Islet of Langerhans (tissue), 1 donor: ENCODE data around the gene AGAP9.
"Not testable (repeated sequence)": the region's sequence is repeated elsewhere in the genome, so short reads cannot be mapped to it uniquely, and the experiment has no call there.

Source experiments
- FAIRE-seq: peaks from one replicate; lab custom pipeline; 2011; peaks lifted over from hg19 to GRCh38; lab: Jason Lieb, UNC

Gene AGAP9

DNA sequence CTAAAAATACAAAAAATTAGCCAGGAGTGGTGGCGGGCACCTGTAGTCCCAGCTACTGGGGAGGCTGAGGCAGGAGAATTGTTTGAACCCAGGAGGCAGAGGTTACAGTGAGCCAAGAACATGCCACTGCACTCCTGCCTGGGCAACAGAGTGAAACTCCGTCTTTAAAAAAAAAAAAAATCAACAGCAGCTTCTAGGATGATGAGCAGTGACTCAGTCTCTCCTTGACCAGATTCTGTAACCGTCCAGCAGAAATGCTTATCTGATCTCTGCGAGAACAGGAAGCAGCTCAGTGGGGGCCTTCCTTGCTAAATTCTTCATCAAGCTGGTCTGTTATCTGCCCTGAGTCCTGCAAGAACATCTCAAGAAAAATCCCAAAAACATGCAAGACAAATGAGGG lies 37.5 kb downstream of the AGAP9 start:
- not testable (repeated sequence) for FAIRE-seq

- not testable (repeated sequence) for FAIRE-seq
These were observed 38.7 kb downstream of the AGAP9 start for GRCh38 chr10:47484786-47485185.

DNA sequence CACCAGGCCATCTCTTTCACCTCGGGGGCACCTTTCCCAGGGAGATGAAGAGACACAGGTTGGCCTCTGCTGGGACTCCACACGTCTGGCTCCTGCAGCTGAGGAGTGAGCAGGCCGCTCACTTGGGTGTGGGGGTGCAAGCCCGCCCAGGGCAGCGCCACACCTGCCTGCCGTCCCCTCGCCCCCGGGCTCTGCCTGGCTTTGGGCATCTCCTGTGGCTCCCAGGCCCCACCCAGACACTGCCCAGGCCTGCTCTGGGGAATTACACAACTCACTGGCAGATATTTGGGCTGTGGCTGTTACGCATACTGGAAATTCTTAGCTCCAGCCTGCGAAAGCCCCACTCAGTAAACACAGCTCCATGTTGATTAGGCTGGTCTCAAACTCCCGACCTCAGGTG lies 39.5 kb downstream of the AGAP9 start, which contains the start of gene ANXA8:
Gene ANXA8 (minus strand): TSS at position 193 of the 400 bp plus-strand sequence. CDS start 182 bp downstream, at position 11.
- FAIRE-seq: not testable (repeated sequence)

GRCh38 chr10:47482367-47482766 lies 41.1 kb downstream of the AGAP9 start:
- not testable (repeated sequence) for FAIRE-seq

DNA sequence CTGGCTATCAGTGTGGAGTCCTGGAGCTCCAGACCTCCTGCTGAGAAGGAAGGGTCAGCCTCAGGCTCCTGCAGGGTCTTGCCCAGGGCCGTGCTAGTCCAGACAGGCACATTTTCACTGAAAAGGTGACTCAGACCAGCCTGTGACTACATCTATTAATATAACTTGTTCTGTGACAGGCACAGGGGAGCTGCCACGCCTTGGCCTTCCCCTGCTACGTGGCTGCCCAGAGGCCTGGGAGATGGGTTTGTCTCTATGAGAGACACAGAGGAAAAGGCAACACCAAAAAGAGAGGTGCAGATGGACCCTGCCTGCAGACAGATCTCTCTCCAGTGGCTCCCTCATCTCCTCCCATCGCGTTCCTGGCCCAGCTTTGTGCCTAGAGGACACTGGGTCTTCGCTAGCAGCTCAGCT lies 41.7 kb downstream of the AGAP9 start:
- FAIRE-seq: not testable (repeated sequence)

GRCh38 chr10:47481182-47481766 lies 42.2 kb downstream of the AGAP9 start:
- FAIRE-seq: not testable (repeated sequence)

DNA sequence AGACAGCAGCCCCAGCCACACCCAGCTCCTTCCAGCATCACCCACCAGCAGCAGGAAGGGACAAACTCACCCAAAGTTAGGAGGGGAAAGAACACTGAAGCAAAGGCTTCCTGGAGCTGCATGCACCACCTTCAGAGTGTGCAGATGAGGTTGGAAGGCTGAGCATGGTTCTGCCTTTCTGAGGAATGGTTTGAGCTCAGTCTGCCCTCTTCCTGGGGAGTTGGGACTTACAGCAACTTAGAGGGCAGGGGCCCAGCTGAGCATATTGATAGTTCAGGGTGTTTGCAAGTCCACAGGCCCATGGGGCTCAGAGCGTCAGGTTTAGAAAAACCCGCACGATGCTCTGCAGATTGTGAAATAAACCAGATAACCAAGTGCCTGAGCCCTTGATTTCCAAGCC lies 43.3 kb downstream of the AGAP9 start:
- FAIRE-seq: not testable (repeated sequence)

DNA sequence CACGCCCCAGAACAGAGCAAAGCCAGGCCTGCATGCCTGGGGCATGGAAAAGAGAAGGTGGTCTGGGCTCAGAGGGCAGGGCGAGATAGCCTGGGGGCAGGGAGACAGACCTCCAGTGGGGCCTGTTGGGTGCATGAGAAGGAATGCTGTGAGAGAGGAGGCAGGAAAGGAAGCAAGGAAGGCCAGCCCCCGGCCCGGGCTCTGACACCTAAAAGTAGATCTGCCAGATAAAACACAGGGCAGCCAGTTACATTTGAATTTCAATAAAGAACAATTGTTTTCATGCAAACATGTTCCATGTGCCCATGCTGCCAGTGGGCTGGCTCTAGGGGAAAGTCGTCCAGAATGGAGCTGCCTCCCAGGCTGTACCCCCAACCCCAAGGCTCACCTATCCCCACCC lies 45.3 kb downstream of the AGAP9 start:
- FAIRE-seq: not testable (repeated sequence)

DNA sequence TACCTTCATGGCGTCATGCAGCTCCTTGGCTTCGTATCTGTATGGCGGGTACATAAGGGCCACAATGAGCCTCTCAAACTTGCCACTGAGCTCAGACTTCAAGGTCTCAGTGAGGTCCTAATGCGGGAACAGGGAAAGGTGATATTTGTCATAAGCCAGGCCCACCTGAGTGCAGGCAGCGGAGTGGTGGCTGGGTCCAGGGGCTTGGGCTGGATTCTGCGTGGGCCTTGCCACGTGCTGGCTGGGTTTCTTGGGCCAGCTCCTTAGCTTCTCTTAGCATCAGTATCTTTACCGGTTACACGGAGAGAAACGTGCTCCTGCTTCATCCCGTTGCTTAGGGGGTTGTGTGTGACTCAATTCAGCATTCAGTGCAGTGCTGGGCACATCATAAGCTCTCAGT lies 46.4 kb downstream of the AGAP9 start:
- not testable (repeated sequence) for FAIRE-seq

- FAIRE-seq: not testable (repeated sequence)
These were observed 48.3 kb downstream of the AGAP9 start for GRCh38 chr10:47475101-47475500.

- FAIRE-seq: not testable (repeated sequence)
These were observed 49.9 kb downstream of the AGAP9 start for GRCh38 chr10:47473516-47473915.

GRCh38 chr10:47472647-47473046 lies 50.8 kb downstream of the AGAP9 start:
- FAIRE-seq: not testable (repeated sequence)

DNA sequence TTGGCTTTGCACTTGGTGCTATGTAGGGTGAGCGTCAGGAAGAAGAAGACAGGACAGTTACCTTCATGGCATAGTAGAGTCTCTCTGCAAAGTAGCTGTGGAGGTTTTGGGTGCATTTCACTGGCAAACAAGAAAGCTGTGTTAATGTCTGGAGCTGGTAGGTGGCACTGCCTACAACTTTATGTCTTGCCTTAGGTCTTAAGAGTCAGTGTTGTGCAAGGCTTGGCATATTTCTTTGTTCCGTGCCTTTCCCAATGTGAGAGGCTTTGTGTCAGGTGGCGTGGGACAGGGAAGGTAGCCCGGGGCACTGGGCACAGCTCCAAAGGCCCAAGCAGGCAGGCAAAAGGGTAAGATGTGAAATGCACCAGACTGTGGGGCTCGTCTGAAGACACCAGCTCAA lies 51.4 kb downstream of the AGAP9 start:
- FAIRE-seq: not testable (repeated sequence)

- not testable (repeated sequence) for FAIRE-seq
These were observed 54.5 kb downstream of the AGAP9 start for GRCh38 chr10:47468731-47469528.

DNA sequence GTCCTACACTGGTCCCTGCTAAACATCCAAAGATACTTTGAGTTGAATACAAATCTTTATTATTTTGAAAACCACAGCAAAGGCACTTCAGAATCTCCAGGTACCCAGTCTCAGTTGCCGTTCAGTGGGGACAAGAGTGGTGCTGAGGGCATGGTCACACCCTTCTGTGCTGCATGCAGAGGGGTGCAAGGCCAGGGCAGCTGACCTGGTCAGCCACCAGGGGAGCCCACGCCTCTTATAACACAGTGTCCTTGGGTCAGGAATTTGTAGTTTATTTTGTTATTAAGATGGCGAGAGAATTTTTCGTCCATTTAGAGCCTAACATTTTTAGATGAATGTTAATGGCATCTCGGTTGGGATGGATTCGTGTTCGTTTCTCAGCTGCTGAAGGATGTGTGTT lies 55.5 kb downstream of the AGAP9 start:
- not testable (repeated sequence) for FAIRE-seq

DNA sequence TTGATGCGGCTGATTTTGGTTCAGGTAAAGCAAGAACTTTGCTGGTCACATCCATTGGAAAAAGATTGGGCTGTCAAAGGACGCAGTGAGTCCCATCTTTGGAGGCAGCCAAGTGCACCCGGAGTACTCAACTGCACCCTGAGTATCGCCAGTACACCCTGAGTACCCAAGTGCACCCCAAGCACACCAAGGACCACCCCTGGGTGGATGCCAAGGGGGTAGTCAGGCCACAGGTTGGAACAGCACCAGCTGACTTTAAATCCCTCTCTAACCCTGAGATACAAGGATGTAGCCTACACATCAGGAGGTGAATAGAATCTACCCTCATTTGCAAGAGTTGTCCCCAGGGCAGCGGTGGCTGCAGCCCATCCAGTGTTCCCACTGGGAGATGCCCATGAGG lies 56.0 kb downstream of the AGAP9 start:
- FAIRE-seq: not testable (repeated sequence)

- FAIRE-seq: not testable (repeated sequence)
These were observed 58.1 kb downstream of the AGAP9 start for GRCh38 chr10:47465216-47465917.

- FAIRE-seq: not testable (repeated sequence)
These were observed 60.7 kb downstream of the AGAP9 start for GRCh38 chr10:47462577-47463358.

GRCh38 chr10:47461261-47461687 lies 62.2 kb downstream of the AGAP9 start:
- FAIRE-seq: not testable (repeated sequence)

DNA sequence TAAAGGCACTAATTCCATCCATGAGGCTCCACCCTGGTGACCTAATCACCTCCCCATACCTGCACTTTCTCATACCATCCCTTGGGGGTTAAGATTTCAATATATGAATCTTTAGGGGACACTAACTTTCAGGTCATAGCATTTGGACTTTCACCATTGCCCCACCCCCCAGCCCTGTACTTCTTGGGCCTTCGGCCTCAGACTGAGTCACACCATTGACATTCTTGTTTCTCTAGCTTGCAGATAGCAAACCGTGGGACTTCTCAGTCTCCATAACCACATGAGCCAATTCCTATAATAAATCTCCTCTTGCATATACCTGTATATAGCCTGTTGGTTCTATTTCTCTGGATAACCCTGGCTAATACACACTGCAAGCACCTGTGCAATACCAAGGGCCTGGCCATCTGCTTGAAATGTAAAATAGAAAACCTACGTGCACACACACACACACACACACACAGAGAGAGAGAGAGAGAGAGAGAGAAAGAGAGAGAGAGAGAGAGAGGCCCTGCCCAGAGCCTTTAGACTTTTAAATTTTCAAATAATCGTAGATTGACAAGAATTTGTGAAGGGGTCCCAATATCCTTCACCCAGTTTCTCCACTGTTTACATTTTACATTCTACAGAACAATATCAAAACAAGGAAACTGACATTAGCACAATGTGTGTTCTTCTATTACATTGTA lies 64.8 kb downstream of the AGAP9 start:
- FAIRE-seq: no peak

DNA sequence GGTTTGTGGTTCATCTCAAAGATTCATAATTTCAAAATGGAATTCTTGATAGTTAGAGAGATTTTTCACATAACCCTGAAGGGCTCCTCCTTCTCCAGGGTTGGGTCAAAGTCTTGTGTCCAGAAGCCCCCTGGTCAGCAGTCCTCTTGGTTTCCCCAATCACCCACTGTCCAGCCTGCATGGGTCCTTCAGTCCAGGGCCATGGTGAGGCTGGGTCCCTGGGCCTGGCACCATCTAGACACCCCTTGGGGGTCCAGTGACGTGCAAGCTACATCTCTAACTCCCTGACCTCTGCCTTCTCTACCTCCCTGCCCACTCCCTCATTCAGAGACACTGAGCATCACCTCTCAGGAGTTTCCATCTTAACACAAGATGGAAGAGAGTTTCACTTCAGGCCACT lies 65.6 kb downstream of the AGAP9 start:
- no peak for FAIRE-seq

DNA sequence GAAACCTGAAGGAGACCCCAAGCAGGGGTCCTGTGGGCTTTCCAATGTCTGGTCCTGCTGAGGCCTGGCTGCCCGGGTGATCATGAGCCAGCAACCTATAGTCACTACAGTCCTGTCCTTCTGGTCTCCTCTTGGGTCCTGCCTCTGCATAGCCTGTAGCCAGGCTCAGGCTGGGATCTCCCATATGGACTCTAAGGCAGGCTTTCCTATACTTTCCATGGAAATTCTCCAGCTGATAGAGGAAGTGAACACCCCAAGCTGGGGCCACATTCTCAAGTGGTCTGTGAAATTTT lies 66.0 kb downstream of the AGAP9 start:
- FAIRE-seq: no peak
